Measurements from ENCODE around the gene TC2N.

The TC2N gene

DNA sequence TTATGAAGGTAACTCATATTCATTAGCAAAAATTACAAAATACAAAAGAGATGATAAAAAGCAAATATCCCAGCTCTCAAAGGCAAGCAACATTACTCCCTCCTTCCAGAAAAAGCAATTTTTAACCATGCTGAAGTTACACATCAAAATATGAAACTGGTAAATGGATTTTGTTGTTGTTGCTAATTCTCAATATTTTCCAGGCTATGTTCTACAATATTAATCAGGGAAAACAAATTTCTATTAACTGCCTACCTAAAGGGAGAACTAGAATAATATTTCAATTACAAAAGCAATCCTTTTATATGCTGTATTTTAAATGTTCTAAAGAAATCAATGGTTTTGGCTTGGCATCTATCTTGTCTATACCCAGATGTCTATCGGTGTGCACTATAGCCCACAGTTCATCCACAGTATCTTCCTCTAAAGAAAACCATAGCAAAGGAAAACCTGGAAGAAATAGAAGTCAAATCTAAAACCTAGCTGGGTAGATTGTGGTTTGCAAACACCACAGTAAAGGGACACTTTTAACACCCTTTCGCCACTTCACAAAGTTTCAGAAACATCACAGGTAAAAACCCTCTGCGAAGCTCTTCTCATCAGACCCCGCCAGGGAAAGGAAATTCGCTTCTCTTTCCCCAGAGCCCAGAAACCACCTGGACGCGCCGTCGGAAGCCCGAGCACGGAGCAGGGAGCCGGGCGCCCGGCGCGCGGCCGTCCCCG is 32.0 kb downstream of the TC2N start:
- in situ Hi-C loops (cut with HindIII; ENCODE audit: low sequenced_read_pairs) = no loop called here
- H3K4me3 ChIP-seq (ENCODE audit: low read depth, low read length) = no peak overlapping the region
- no peak for DNase-seq (ENCODE audit: low read depth)
- TF ChIP-seq CTCF (IDR thresholded peaks at IDR 0.05; ENCODE audit: low read depth, low read length, missing control alignments) = no peak

DNA sequence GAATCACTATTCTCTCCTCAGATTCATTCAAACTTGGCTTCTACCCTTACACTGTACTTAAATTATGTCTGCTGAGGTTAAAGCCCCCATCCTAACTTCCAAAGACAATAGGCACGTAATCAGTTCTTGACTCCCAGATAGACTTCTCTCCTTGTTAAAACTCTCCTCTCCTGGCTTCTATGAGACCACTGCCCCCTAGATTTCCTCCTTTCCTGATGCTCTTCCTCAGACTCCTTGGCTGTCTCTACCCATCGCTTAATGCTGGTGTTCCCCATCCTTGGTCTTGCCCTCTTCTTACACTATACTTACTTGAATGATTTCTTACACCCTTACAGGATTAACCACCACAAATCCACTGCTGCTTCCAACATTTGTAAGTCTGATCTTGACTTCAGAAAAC is 32.8 kb downstream of the TC2N start:
- no peak for TF ChIP-seq CTCF (IDR thresholded peaks at IDR 0.05; ENCODE audit: low read depth, low read length, missing control alignments)
- H3K4me3 ChIP-seq (ENCODE audit: low read depth, low read length) = no peak overlapping the region
- no peak for DNase-seq (ENCODE audit: low read depth)
- in situ Hi-C loops (cut with HindIII; ENCODE audit: low sequenced_read_pairs) = no loop called here

GRCh38 chr14:91831337-91831736 is 36.0 kb downstream of the TC2N start:
- TF ChIP-seq CTCF (IDR thresholded peaks at IDR 0.05; ENCODE audit: low read depth, low read length, missing control alignments) = no peak
- H3K4me3 ChIP-seq (ENCODE audit: low read depth, low read length) = no peak overlapping the region
- in situ Hi-C loops (cut with HindIII; ENCODE audit: low sequenced_read_pairs) = no loop called here
- DNase-seq (ENCODE audit: low read depth) = no peak

GRCh38 chr14:91830777-91831176 is 36.6 kb downstream of the TC2N start:
- in situ Hi-C loops (cut with HindIII; ENCODE audit: low sequenced_read_pairs) = no loop called here
- DNase-seq (ENCODE audit: low read depth) = no peak
- no peak overlapping the region for H3K4me3 ChIP-seq (ENCODE audit: low read depth, low read length)
- TF ChIP-seq CTCF (IDR thresholded peaks at IDR 0.05; ENCODE audit: low read depth, low read length, missing control alignments) = no peak

- in situ Hi-C loops (cut with HindIII; ENCODE audit: low sequenced_read_pairs) = no loop called here
- DNase-seq (ENCODE audit: low read depth) = no peak
- TF ChIP-seq CTCF (IDR thresholded peaks at IDR 0.05; ENCODE audit: low read depth, low read length, missing control alignments) = no peak
Measured at GRCh38 chr14:91829511-91829910, 37.8 kb downstream of the TC2N start.

GRCh38 chr14:91827746-91828145 is 39.6 kb downstream of the TC2N start:
- TF ChIP-seq CTCF (IDR thresholded peaks at IDR 0.05; ENCODE audit: low read depth, low read length, missing control alignments) = no peak
- in situ Hi-C loops (cut with HindIII; ENCODE audit: low sequenced_read_pairs) = no loop called here
- DNase-seq (ENCODE audit: low read depth) = no peak
- no peak overlapping the region for H3K4me3 ChIP-seq (ENCODE audit: low read depth, low read length)

More at GRCh38 chr14:91829511-91829910, 37.8 kb downstream of the TC2N start:
- no peak overlapping the region for H3K4me3 ChIP-seq (ENCODE audit: low read depth, low read length)

All from astrocyte of the cerebellum (primary cell).